Stimulated activated CD8-positive, alpha-beta memory T cell treated with anti-CD3 and anti-CD28 coated beads, Interleukin-15, amount 100 ng/mL, for 4 hours (primary cell): ENCODE data around the gene TMPRSS11A.

Experiments
- DNase-seq, 2 donors: peaks; one replicate each; pipeline ENCODE4 v3.0.0-alpha.2; 2020; ENCODE audit warnings: low read depth in 2 of 2

Gene TMPRSS11A

DNA sequence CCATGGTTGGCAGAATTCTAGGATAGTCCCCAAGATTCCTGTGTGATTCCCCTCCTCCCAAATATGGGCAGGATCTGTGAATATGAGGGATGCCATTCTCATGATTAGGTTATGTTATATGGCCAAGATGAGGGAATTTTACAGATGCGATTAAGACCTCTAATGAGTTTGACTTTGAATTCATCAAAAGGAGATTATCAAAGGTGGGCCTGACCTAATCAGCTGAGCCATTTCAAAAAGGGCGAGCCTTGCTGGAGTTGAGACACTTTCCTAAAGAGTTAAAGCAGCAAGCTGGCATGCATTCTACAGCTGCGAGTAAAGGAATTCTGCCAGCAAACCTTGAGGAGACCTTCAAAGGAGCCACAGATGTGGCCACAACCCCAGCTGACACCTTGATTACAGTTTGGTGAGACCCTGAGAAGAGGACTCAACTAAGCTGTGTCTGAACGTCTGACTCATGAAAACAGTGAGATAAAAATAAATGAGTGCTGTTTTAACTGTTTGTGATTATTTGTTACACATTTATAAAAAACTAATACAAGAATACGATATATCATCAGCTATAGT lies 47.8 kb downstream of the TMPRSS11A start:
- DNase-seq: no peak

DNA sequence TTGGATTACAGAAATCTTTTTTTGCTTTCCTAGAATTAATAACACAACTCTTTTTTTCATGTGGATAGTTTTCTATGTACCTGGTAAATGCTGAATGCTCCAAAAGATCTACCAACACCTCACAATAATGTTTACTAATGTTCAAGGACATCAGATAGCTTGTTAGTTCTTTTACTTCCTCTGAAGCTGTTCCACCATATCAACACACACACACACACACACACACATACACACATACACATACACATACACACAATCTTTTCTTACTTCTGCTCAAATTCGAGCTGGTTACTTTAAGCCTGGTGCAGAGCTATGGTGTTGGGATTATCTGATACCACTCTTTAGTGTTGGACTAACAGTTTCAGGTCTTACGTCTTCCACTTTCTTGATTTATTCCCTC lies 51.2 kb downstream of the TMPRSS11A start:
- no peak for DNase-seq

DNA sequence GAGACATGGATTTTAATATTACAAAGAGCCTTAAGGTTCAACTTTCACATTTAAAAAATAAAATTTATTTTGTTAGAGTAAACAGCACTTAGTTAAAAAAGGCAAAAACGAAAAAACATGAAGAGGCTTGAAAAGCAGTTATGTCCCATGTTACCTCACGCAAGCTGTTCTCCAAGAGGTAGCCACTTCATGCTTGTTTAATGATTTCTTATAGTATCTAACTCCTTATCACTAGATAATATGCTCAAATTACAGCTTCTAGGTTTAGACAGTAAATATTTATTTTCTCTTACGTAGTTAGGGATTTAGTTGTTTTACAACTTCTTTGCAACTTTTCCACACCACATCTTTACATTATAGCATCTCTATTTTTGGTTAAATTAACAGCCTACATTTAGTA lies 51.7 kb downstream of the TMPRSS11A start:
- DNase-seq: no peak

DNA sequence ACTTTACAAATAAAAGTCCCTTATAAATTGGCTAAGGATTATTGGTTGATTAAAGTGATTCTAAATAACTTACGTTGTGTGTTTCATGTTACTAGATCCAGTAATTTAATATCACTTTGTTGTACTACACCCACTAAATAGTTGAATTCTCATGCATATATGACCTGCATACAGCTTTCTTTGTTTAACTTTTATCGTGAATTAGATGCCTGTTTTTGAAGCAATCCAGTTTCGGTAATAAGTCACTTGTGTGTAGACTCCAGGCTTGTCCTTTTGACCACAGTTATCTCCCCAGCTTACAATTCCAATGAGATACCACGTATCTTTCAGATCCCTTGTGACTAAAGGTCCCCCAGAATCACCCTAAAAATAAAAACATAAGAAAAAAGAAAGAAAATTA lies 52.2 kb downstream of the TMPRSS11A start:
- DNase-seq: no peak

DNA sequence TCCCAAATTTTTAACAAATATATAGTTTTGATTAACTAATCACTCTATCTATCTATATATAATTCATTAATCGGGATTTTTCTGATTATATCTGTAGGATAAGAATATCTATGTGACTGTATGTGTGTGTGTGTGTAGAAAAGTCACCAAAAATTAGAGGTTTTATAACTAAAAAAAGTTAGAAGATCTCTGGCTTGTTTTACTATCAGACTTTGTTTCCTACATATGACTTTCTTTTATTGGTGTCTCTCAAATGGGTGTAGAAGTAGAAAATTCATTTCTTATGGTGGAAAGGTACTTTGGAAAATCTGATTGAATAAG lies 52.7 kb downstream of the TMPRSS11A start:
- no peak for DNase-seq

DNA sequence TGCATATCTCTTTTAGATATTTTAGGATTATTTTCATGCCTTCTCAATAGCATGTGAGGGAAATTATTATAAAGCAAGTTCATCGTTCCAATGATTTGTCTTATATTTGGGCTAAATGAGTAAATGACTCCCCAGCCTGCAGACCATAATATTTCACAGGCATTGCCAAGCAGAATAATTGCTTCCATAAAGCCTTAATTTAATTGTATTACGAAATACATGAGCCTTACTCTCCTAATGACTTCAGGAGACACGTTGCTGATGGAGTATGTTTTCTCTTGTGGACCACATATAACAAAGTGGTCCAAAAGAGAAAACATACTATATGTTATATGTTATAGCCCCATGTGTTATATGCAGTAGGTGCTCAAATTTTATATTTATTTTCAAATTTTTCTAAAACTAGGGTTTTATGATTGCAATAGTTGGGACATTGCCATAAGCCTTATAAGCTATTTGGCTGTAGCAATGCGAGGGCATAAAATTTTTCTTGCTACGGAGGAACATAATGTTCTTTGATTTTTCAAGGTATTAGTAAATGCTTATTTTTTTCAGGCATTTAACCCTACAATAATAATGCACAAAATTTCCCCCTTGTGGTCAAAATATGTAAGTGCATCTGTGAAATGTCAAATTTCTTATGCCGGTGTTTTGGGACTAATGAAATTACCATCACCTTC lies 53.2 kb downstream of the TMPRSS11A start:
- DNase-seq: no peak

DNA sequence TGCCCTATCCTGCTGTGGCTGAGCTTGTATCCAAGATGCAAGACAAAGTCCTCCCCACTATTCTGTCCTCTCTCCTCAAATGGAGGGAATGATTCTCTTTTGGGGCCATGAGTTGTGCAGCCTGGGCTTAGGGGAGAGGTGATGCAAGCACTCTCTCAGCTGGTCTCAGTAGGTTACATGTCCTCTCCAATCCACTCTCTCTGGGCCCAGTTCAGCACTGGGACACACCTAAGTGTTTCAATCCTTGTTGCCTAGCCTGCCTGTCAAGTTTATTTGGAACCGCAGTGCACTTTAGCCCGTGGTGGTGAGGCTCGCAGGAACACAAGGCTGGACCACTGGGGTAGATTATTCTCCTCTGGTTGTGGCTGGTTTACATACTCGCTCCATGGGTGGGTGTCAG lies 55.6 kb downstream of the TMPRSS11A start:
- no peak for DNase-seq

DNA sequence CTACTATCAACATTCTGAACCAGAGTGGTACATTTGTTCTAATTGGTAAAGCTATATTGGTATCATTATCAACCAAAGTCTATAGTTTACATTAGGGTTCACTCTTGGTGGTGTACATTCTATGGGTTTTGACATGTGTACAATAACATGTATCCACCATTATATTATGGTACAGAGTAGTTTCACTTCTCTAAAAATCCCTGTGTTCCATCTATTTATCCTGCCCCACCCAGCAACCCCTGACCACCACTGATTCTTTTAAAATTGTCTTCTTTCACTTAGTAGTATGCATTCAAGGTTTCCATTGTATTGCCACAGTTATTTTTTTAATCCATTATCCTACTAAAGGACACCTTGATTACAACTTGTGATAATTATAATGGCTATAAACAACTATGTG lies 64.2 kb downstream of the TMPRSS11A start:
- no peak for DNase-seq

DNA sequence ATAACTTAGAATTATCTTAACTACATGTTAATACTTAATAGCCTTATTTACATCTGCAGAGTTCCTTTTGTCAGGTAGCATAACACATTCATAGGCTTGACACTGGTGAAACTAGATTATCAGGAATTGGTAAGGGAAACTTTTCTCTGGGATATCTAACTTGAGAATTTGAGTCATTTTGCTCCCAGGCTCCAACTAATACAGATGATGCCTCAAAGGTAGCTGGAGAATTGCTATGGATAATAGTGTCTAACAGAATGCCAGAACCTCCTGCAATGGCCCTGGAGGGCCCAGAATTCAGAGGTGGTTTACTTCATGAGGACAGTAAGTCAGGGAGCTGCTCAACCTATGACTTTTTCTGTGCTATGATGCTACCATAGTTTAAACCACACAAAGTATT lies 65.6 kb downstream of the TMPRSS11A start:
- DNase-seq: no peak

DNA sequence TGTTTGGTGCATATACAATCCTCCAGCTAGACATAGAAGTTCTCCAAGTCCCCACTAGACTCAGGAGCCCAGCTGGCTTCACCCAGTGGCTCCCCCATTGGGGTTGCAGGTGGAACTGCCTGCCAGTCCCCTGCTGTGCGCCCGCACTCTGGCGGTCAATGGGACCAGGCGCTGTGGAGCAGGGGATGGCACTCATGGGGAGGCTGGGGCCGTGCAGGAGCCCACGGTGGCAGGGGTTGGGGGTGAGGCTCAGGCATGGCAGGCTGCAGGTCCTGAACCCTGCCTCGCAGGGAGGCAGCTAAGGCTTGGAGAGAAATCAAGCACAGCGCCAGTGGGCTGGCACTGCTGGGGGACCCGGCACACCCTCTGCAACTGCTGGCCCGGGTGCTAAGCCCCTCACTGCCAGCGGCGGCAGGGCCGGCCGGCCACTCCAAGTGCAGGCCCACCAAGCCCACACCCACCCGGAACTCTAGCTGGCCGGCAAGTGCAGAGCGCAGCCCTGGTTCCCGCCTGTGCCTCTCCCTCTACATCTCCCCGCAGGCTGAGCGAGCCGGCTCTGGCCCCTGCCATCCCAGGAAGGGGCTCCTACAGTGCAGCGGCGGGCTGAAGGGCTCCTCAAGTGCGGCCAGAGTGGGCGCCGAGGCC lies 66.8 kb downstream of the TMPRSS11A start:
- DNase-seq: no peak

DNA sequence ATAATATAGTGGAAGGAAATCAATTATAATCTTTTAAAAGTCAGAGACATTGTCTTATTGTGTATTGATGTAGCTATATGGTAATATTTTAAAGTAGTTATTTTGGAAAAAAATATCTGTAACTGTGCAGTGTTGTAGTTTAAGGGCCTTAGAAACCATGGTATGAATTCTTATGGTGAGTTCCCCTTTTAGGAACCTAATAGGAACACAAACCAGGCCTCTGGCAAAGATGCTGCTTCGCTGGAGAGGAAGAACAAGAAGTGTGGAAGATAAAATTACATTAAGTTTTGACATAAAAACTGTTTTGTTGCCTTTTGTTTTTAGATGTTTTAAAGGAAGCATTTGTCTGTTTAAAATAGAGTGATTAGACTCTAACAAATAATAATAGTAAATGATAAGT lies 68.6 kb downstream of the TMPRSS11A start:
- no peak for DNase-seq

DNA sequence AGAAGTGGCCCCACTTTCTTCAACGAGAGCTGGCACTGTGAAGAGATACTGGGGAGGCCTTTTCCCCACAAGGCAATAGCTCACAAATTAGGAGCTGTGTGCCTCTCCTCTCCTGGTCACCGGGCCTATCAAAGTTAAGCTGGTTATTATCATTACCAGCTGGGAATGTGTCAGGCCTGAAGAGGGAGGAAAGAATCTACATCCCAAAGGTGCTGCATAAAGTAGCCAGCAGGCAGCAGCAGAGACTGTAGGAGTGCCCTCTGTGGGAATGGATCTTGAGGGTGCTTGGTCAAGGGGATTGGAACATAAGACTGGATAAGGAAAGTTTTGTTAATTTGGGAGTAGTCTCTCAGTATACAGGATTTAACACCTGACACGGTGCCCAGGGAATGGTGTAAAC lies 70.4 kb downstream of the TMPRSS11A start:
- no peak for DNase-seq

DNA sequence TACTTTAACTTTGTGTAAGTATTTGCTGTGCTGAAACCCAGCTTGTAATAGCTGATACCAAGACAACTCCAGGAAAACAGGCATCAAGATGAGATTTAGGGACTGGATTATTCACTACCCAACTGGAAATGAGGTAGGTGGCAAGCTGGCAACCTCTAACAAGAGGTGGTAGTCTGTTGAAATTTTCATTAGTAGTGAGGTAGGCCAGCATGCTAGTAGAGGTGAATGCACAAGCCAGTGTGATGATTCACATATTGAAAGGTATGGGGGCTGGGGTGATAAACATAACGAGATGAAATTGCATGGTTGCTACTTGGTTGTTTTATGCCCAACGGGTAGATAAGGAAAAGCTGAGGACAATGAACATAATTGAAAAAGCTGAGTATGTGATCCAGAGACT lies 71.0 kb downstream of the TMPRSS11A start:
- DNase-seq: no peak

DNA sequence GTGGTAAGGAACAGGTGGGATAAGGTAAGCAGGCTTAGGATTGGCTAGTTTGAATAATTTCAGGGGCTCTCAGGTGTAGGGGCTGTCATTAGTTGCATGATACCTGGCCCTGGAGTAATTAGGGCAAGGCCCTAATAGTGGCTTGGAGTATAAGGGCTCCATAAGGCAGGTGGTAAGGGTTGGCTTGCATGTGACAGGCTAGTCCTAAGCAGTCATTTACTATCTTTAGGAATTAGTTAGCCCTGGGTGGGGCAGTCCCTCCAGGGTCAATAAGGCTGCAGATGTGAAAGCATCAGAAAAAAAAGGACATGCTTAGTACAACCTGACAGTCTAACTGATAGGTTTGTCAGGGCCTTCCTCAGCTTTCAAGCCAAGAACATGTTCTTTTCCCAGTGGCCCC lies 71.6 kb downstream of the TMPRSS11A start:
- DNase-seq: no peak

DNA sequence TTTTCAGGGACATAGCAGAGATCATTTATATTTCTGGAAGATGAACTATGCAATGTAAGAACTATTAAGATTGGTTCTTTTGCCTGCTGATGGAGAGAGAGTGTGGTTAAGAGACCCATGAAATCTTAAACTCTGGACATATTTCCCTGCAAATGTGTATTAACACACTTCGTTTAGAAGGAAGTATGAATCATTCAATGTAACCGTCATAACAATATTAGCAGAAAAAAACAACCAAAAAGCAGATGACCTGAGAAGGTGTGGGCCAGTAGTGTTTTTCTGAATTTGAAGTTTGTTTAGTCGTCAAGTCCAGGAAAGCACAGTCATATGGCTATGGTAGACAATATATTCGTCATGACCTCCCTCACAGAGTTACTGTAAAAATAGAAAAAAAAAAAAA lies 77.0 kb downstream of the TMPRSS11A start:
- DNase-seq: no peak

DNA sequence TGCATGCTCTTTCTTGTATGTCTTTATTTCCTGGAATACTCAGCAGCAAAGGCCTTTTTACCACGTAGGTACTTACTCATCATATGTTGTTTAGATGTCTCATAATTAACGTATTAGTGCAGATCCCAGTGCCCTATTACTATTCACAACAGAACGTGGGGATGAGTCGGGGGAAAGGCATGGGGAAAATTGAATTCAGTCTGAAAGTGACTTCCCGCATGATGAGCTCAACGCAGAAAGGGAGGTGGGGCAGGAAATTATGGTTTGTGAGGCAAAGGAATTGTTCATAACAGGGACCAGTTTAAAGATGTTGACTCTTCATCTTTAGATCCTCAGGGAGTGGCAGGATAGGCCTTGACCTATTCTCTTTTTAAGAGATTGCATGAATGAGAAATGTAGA lies 77.5 kb downstream of the TMPRSS11A start:
- no peak for DNase-seq

DNA sequence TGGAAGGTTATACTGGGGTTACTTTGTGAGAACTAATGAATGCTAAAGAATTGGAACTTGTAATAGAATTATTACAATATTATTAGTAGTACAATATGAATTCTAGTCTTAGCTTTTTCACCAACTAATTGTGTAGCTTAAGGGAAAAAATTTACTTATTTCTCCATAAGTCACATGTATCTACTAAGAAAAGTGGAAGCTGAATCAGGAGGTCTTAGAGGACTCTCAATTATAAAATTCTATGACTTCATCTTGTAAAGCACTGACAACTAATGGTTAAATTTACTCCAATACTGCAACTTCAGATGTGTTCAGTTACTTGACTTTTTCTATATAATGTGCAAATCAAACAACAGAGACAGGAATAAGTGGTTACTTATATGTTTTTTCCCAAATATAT lies 78.6 kb downstream of the TMPRSS11A start:
- DNase-seq: no peak

DNA sequence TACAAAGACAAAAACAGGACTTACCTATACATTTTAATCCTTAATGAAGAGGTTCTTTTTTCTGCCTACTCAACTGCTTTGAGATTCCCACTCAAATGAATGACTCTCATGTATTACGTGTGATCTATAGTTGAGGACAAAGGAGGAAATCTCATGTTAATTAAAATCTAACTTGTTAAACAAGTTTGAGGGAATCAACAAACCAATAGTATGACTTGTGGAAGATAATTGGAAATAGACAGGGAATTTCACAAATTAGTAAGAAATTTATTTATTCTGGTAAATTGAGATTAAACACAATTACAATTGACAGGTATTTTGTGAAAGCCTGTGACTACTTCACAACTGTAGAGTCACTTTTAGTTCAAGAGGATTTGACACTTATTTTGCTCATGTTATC lies 79.4 kb downstream of the TMPRSS11A start, which contains the start of gene TMPRSS11D:
Gene TMPRSS11D, minus strand, starts transcription at position 101 of the 400 bp plus-strand sequence. Its CDS starts 69 bp downstream, at position 32.
- DNase-seq: no peak

DNA sequence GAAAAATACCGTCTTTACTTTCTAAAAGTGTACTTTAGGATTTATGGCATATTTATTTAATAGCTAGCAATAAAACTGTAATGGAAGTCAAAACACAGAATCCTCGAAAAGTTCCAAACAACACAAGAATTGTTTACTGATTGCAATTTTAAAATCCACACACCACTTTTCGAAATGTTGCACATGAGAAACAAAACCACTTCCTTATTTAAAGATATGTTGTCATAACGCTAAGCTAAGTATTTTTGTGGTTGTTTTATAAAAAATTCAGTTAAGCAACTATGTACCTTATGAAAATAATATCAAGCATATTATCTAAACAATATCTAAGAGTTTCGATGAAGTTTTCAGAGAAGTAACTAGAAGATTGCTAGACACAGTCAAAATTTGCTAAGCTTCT lies 79.8 kb downstream of the TMPRSS11A start:
- no peak for DNase-seq

DNA sequence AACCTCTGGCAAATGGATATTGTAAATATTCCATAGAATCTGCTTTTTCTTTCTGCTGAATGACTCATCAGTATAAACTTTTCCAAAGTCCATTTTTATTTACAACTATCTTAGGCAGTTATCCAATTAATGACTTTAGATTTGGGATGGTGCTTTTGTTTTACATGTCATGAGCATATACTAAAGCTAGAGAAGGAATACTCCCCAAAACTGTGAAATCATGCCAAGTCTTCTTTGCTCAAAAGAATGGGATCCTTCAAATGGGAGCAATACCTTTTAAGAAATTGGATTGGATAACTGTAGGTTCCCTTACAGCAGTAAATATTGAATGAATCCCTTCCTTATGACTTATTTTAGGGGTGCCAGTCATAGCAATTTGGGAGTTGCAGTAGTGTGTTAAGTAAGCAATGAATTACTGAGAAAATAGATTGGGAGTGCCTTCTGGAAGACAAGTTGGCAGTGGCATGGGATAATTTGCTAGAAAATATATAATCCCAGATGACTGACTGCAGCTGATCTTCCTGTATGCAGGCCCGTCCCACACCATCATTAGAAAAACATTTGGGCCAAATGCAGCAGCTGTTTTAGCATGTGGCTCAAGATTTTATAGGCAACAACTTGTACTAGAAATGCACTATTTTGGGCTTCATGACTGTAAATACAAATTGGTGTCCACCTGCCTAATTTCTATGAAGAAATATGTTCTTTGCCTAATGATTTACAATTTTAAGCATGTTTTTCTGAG lies 82.3 kb downstream of the TMPRSS11A start:
- DNase-seq: no peak

DNA sequence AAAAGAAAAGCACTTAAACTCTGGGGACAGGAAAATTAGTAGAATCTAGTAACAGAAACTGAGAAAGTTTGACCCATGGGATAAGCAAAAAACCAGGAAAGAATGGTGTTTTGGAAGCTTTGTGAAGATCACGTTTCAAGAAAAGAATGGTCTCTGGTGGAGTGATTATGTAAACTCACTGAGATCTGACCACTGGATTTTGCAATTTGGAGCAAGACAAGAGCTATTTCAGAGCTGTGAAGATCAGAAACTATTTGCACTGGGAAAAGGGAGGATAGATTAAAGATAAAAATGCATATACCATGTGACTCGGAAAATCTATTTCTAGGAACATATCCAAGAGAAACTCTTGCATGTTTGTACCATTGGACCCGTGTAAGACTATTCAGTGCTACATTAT lies 83.8 kb downstream of the TMPRSS11A start:
- no peak for DNase-seq

DNA sequence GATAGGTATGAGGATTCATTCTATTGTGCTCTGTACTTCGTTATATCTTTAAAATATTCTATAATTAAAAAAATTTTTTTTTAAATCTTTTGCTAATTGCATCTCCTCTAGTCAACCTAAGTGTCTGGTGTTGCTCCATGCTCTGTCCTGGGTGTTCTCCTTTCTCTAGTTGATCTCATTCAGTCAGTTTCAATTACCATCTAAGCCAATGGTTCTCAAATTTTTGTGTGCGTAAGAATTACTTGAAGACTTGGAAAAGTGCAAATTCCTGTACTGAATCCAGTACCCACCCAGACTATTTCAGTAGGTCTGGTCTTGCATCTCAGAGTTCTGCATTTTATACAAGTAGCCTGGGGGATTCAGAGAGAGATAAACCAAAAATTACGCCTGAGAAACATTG lies 86.2 kb downstream of the TMPRSS11A start:
- DNase-seq: no peak

DNA sequence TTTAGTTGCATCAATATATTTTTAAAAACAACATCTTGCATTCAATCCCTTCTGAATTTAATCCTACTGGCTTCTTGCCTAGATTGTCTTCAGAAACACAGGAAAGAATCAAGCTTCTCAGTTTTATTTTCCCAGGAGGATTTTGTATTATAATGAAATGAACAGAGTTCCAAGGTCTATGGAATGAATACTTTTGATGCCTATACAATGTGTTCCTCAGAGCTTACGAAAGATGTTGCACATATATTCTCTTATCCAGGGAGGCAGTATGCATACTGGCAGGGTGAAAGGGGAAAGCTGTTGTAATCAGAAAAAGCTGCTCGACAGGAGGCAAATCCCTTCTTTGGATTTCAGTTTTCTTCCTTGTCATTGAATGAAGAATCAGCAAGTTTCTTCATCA lies 88.3 kb downstream of the TMPRSS11A start:
- no peak for DNase-seq
